BLaER1 (cell line): Measurements from ENCODE around the gene ZC3H4.
A peak's percentile ranks its signal among the peaks of the same experiment; 100 is the strongest.

Experiments used
- H3K27ac ChIP-seq: shearing (Covaris generic); formaldehyde crosslinking; 2 replicates; pipeline ENCODE4 v1.8.1; 2022
- H3K27me3 ChIP-seq: shearing (Covaris generic); formaldehyde crosslinking; 2 replicates; pipeline ENCODE4 v1.8.1; 2022
- H3K36me3 ChIP-seq: shearing (Covaris generic); formaldehyde crosslinking; 2 replicates; pipeline ENCODE4 v1.8.1; 2022
- H3K4me1 ChIP-seq: shearing (Covaris generic); formaldehyde crosslinking; 2 replicates; pipeline ENCODE4 v1.8.1; 2022
- H3K4me2 ChIP-seq: shearing (Covaris generic); formaldehyde crosslinking; 2 replicates; pipeline ENCODE4 v1.8.1; 2022
- H3K4me3 ChIP-seq: shearing (Covaris generic); formaldehyde crosslinking; 2 replicates; pipeline ENCODE4 v1.8.1; 2022
- H3K9ac ChIP-seq: shearing (Covaris generic); formaldehyde crosslinking; 2 replicates; pipeline ENCODE4 v1.8.1; 2022
- H3K9me3 ChIP-seq: shearing (Covaris generic); formaldehyde crosslinking; 2 replicates; pipeline ENCODE4 v1.8.1; 2022
- H4K20me1 ChIP-seq: shearing (Covaris generic); formaldehyde crosslinking; 2 replicates; pipeline ENCODE4 v1.8.1; 2022
- Cebpa-rat ChIP-seq: shearing (Covaris generic); IDR thresholded peaks from 2 replicates; pipeline ENCODE4 v1.8.1; 2022

ZC3H4 gene

GRCh38 chr19:47112997-47113849 is at the start of gene ZC3H4:
Gene ZC3H4 (minus strand): TSS chr19:47113776. CDS start chr19:47112584, 1,192 bp downstream.
- H3K4me2 ChIP-seq, result peak within 1 kb of the TSS; percentile 88
- peak within 1 kb of the TSS; percentile 86 for H3K4me3 ChIP-seq
- H3K9ac ChIP-seq, result peak within 1 kb of the TSS; percentile 99
- H3K36me3 ChIP-seq, result no peaks in the 10 kb centered on the region
- TF ChIP-seq Cebpa-rat, result no peak
- no peaks in the 10 kb centered on the region for H3K9me3 ChIP-seq
- no peaks in the 10 kb centered on the region for H3K27me3 ChIP-seq
- peak within 1 kb of the TSS; percentile 100 for H3K27ac ChIP-seq
- no peaks in the 10 kb centered on the region for H4K20me1 ChIP-seq
- peaks cover 42% of the 10 kb centered on the region for H3K4me1 ChIP-seq

GRCh38 chr19:47161876-47162489 is 48.4 kb upstream of the ZC3H4 start:
- Histone ChIP-seq H4K20me1 (peaks cover 37% of the 10 kb centered on the region), H3K36me3 (peaks cover 94% of the 10 kb centered on the region), H3K27me3 (no peaks in the 10 kb centered on the region), H3K9me3 (no peaks in the 10 kb centered on the region), H3K4me3 (no peak overlapping the region), H3K9ac (no peak overlapping the region), H3K27ac (no peak overlapping the region), H3K4me1 (peaks cover 43% of the 10 kb centered on the region), H3K4me2 (no peak overlapping the region)
- TF ChIP-seq Cebpa-rat, result no peak

GRCh38 chr19:47158879-47159503 is 45.4 kb upstream of the ZC3H4 start:
- Histone ChIP-seq H3K36me3 (peaks cover 90% of the 10 kb centered on the region), H3K4me1 (peaks cover 67% of the 10 kb centered on the region), H3K4me2 (peak overlapping the region; percentile 91), H3K27me3 (no peaks in the 10 kb centered on the region), H3K9ac (peak overlapping the region; percentile 51; the same call in 1 of the 2 replicates), H3K9me3 (no peaks in the 10 kb centered on the region), H4K20me1 (peaks cover 56% of the 10 kb centered on the region), H3K4me3 (peak overlapping the region; percentile 30; the same call in 1 of the 2 replicates), H3K27ac (peak overlapping the region; percentile 68)
- no peak for TF ChIP-seq Cebpa-rat

- Histone ChIP-seq H3K4me3 (peak overlapping the region; percentile 30; the same call in 1 of the 2 replicates), H3K27ac (peak overlapping the region; percentile 68), H3K36me3 (peaks cover 90% of the 10 kb centered on the region), H3K4me1 (peaks cover 67% of the 10 kb centered on the region), H3K27me3 (no peaks in the 10 kb centered on the region), H3K9ac (peak overlapping the region; percentile 66; the same call in 1 of the 2 replicates), H3K9me3 (no peaks in the 10 kb centered on the region), H3K4me2 (peak overlapping the region; percentile 91), H4K20me1 (peaks cover 62% of the 10 kb centered on the region)
- TF ChIP-seq Cebpa-rat, result no peak
These were observed 44.8 kb upstream of the ZC3H4 start for GRCh38 chr19:47158367-47158791.

- TF ChIP-seq Cebpa-rat, result no peak
- peak overlapping the region; percentile 68 for H3K27ac ChIP-seq
- peak overlapping the region; percentile 66; the same call in 1 of the 2 replicates for H3K9ac ChIP-seq
These were observed 44.1 kb upstream of the ZC3H4 start for GRCh38 chr19:47157431-47158321.

GRCh38 chr19:47156861-47157430 is 43.4 kb upstream of the ZC3H4 start:
- Histone ChIP-seq H3K4me3 (0 out of 2 replicates have a peak overlapping the region, but pooled peaks have one; percentile 30), H3K36me3 (peaks cover 94% of the 10 kb centered on the region), H3K9me3 (no peaks in the 10 kb centered on the region), H3K4me2 (peak overlapping the region; percentile 91), H3K27me3 (no peaks in the 10 kb centered on the region), H3K27ac (peak overlapping the region; percentile 68), H3K4me1 (peaks cover 67% of the 10 kb centered on the region), H4K20me1 (peaks cover 77% of the 10 kb centered on the region), H3K9ac (peak overlapping the region; percentile 66; the same call in 1 of the 2 replicates)
- no peak for TF ChIP-seq Cebpa-rat

More at GRCh38 chr19:47157431-47158321, 44.1 kb upstream of the ZC3H4 start:
- peak overlapping the region; percentile 91 for H3K4me2 ChIP-seq
- peaks cover 92% of the 10 kb centered on the region for H3K36me3 ChIP-seq
- H3K4me1 ChIP-seq, result peaks cover 67% of the 10 kb centered on the region
- H3K4me3 ChIP-seq, result peak overlapping the region; percentile 30; the same call in 1 of the 2 replicates
- H3K27me3 ChIP-seq, result no peaks in the 10 kb centered on the region
- peaks cover 69% of the 10 kb centered on the region for H4K20me1 ChIP-seq
- no peaks in the 10 kb centered on the region for H3K9me3 ChIP-seq

GRCh38 chr19:47155148-47155547 is 41.6 kb upstream of the ZC3H4 start:
- Histone ChIP-seq H3K4me2 (no peak overlapping the region), H3K9ac (peak overlapping the region; percentile 31; the same call in 1 of the 2 replicates), H3K36me3 (peaks cover 95% of the 10 kb centered on the region), H4K20me1 (peaks cover 95% of the 10 kb centered on the region), H3K27ac (no peak overlapping the region), H3K9me3 (no peaks in the 10 kb centered on the region), H3K4me3 (no peak overlapping the region), H3K4me1 (peaks cover 56% of the 10 kb centered on the region), H3K27me3 (no peaks in the 10 kb centered on the region)
- no peak for TF ChIP-seq Cebpa-rat

GRCh38 chr19:47153266-47153665 is 39.7 kb upstream of the ZC3H4 start:
- Histone ChIP-seq H3K4me3 (no peak overlapping the region), H3K36me3 (peaks cover 96% of the 10 kb centered on the region), H3K27me3 (no peaks in the 10 kb centered on the region), H3K4me1 (peaks cover 37% of the 10 kb centered on the region), H3K27ac (no peak overlapping the region; the same call in 1 of the 2 replicates), H3K4me2 (no peak overlapping the region), H4K20me1 (peaks cover 97% of the 10 kb centered on the region), H3K9ac (no peak overlapping the region), H3K9me3 (no peaks in the 10 kb centered on the region)
- no peak for TF ChIP-seq Cebpa-rat
